Measurements from ENCODE around the gene ATP1A3. TPM values are rescaled to one million over a fixed set of nuclear protein-coding genes. Genes with fewer than 3 reads are reported as not detected.
A peak's percentile ranks its signal among the peaks of the same experiment; 100 is the strongest.

Gene ATP1A3
- total and polyA plus RNA-seq, 2 donors (not counting 1 experiment from before 2014, with no cell fraction given): 1.2 to 3.8 TPM

DNA sequence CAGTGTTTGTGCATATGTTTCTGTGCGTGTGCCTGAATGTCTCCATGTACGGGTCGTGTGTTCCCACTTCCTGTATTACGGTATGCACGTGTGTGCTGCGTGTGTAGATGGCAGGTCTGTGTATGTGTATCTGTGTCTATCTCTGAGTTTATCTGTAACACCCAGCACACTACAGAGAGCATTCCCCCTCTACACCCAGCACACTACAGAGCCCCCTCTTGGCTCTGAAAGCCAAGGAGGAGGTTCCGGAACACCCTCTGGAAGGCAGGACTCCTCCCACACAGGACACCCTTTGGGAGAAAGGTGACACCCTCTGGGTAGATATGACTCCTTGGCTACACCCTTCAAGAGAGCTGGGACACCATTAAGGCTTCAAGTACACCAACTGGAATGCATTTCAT, 63.7 kb downstream of the ATP1A3 start:
- 10% methylated on average over 7 of the region's 7 CpGs for WGBS (ENCODE audit: insufficient coverage)
- ChIA-PET CTCF (interaction anchor here (0.9 to 5.4 kb wide), 12 partner anchors 14 to 137 kb away, joined by 3 to 54 read pairs (median 6); partner anchors contain the start of gene RPS19), POLR2A (interaction anchor here (0.6 to 2.5 kb wide), 6 partner anchors 15 to 57 kb away, joined by 4 to 17 read pairs (median 5); partner anchors contain the start of gene CD79A)
- intact Hi-C loops (cut with micrococcal nuclease): no loop called here
- no peak overlapping the region for H3K27ac ChIP-seq (ENCODE audit: low read length in 2 of 2)
- H3K4me1 ChIP-seq (ENCODE audit: control insufficient read depth in 2 of 2, insufficient read depth in 2 of 2, low read length in 2 of 2): peaks cover 56 to 66% of the 10 kb centered on the region in 2 donors
- H2AFZ ChIP-seq (ENCODE audit: insufficient read depth, low read depth, low read length, poor library complexity, severe bottlenecking): no peak overlapping the region
- Mint-ChIP-seq H3K9me3 (ENCODE audit: insufficient read depth) (no peaks in the 10 kb centered on the region), H3K27me3 (peaks cover 5% of the 10 kb centered on the region), H3K27ac (no peak overlapping the region), H3K4me1 (peaks cover 48% of the 10 kb centered on the region), H3K4me3 (peak overlapping the region; percentile 46)
- H3K79me2 ChIP-seq (ENCODE audit: control insufficient read depth, insufficient read depth, low read length): peaks cover 11% of the 10 kb centered on the region
- no peaks in the 10 kb centered on the region for H3K36me3 ChIP-seq (replicated peaks in 1 of 2; ENCODE audit: control extremely low read depth in 1 of 2, control insufficient read depth in 1 of 2, extremely low read depth in 1 of 2, insufficient read depth in 2 of 2, low read length in 1 of 2)
- ATAC-seq (ENCODE audit: low read depth): no peak
- no peaks in the 10 kb centered on the region for H4K20me1 ChIP-seq (ENCODE audit: control insufficient read depth, insufficient read depth, low read length, poor library complexity, severe bottlenecking)
- H3K4me2 ChIP-seq (replicated peaks; ENCODE audit: low read depth, low read length, poor library complexity, severe bottlenecking): peak overlapping the region; percentile 94
- DNase-seq: no peak
- TF ChIP-seq, protein P1, sequence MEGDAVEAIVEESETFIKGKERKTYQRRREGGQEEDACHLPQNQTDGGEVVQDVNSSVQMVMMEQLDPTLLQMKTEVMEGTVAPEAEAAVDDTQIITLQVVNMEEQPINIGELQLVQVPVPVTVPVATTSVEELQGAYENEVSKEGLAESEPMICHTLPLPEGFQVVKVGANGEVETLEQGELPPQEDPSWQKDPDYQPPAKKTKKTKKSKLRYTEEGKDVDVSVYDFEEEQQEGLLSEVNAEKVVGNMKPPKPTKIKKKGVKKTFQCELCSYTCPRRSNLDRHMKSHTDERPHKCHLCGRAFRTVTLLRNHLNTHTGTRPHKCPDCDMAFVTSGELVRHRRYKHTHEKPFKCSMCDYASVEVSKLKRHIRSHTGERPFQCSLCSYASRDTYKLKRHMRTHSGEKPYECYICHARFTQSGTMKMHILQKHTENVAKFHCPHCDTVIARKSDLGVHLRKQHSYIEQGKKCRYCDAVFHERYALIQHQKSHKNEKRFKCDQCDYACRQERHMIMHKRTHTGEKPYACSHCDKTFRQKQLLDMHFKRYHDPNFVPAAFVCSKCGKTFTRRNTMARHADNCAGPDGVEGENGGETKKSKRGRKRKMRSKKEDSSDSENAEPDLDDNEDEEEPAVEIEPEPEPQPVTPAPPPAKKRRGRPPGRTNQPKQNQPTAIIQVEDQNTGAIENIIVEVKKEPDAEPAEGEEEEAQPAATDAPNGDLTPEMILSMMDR (IDR thresholded peaks at IDR 0.05): no peak
- TF ChIP-seq EZH2 (IDR thresholded peaks at IDR 0.05; ENCODE audit: borderline replicate concordance, insufficient read depth, low read depth, low read length, poor library complexity, severe bottlenecking): no peak
- no peak overlapping the region for H3K4me3 ChIP-seq (ENCODE audit: control extremely low read depth in 1 of 5, extremely low read depth in 1 of 5, insufficient read depth in 1 of 5, low read depth in 2 of 5, low read length in 4 of 5)
- H3K27me3 ChIP-seq (replicated peaks in 1 of 4; ENCODE audit: control extremely low read depth in 1 of 4, control insufficient read depth in 3 of 4, insufficient read depth in 4 of 4, low read length in 3 of 4): peaks cover 0 to 26% (median 5%) of the 10 kb centered on the region in 4 experiments
- no peak overlapping the region for H3K9ac ChIP-seq (ENCODE audit: low read length)
- H3K9me3 ChIP-seq (ENCODE audit: control extremely low read depth in 1 of 3, control insufficient read depth in 2 of 3, insufficient read depth in 1 of 3, low read length in 2 of 3): no peaks in the 10 kb centered on the region

DNA sequence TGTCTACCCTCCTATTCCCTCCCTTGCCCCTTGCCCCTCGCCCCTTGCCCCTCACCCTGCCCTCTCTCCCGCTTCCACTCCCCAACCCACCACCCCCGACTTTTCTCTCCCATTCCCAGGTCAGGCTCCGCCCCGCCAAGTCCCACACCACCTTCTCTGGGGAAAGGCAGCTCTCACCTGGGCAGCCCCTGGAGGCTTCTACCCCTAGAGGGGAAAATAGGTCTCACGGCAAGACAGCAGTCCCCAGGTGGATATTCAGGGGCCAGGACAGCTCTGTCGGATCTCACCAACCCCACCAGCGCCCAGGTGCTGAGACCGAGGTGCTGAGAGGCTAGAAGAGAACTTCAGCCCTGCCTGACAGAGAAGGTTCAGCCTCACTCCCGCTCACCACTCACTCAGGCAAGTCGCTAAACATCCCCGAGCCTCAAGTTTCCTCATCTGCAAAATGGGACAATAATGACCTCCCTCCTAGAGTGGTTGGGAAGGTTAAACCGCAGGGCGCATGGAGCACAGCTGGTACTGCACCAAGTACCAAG, 64.4 kb downstream of the ATP1A3 start:
- H3K4me1 Mint-ChIP-seq: peaks cover 40% of the 10 kb centered on the region
- H3K4me3 Mint-ChIP-seq: peak overlapping the region; percentile 46
- H3K4me1 ChIP-seq (ENCODE audit: control insufficient read depth in 2 of 2, insufficient read depth in 2 of 2, low read length in 2 of 2): peaks cover 53 to 62% of the 10 kb centered on the region in 2 donors
- H2AFZ ChIP-seq (ENCODE audit: insufficient read depth, low read depth, low read length, poor library complexity, severe bottlenecking): peak overlapping the region; percentile 83
- H3K4me2 ChIP-seq (replicated peaks; ENCODE audit: low read depth, low read length, poor library complexity, severe bottlenecking): peak overlapping the region; percentile 94
- no peaks in the 10 kb centered on the region for H4K20me1 ChIP-seq (ENCODE audit: control insufficient read depth, insufficient read depth, low read length, poor library complexity, severe bottlenecking)
- intact Hi-C loops (cut with micrococcal nuclease): loop anchor here (2.0 kb wide), 2 partner anchors 15 kb away; no protein-coding TSS in a partner anchor
- no peak overlapping the region for H3K4me3 ChIP-seq (ENCODE audit: control extremely low read depth in 1 of 5, extremely low read depth in 1 of 5, insufficient read depth in 1 of 5, low read depth in 2 of 5, low read length in 4 of 5)
- H3K9ac ChIP-seq (ENCODE audit: low read length): peak overlapping the region; percentile 73
- 24% methylated on average over 10 of the region's 14 CpGs for WGBS (ENCODE audit: insufficient coverage)
- peaks cover 4% of the 10 kb centered on the region for H3K79me2 ChIP-seq (ENCODE audit: control insufficient read depth, insufficient read depth, low read length)
- peaks cover 5% of the 10 kb centered on the region for H3K27me3 Mint-ChIP-seq
- no peak for TF ChIP-seq EZH2 (IDR thresholded peaks at IDR 0.05; ENCODE audit: borderline replicate concordance, insufficient read depth, low read depth, low read length, poor library complexity, severe bottlenecking)
- TF ChIP-seq, protein P1 (IDR thresholded peaks at IDR 0.05): no peak
- no peak overlapping the region for H3K27ac ChIP-seq (ENCODE audit: low read length in 2 of 2)
- ChIA-PET POLR2A (interaction anchor here (0.8 to 2.5 kb wide), 4 partner anchors 12 to 56 kb away, joined by 4 to 17 read pairs (median 5); partner anchors contain the start of gene CD79A), CTCF (interaction anchor here (0.9 to 4.4 kb wide), 11 partner anchors 12 to 136 kb away, joined by 3 to 28 read pairs (median 4); no protein-coding TSS in a partner anchor)
- ATAC-seq (ENCODE audit: low read depth) (no peak), DNase-seq (no peak)
- no peaks in the 10 kb centered on the region for H3K36me3 ChIP-seq (replicated peaks in 1 of 2; ENCODE audit: control extremely low read depth in 1 of 2, control insufficient read depth in 1 of 2, extremely low read depth in 1 of 2, insufficient read depth in 2 of 2, low read length in 1 of 2)
- H3K9me3 ChIP-seq (ENCODE audit: control extremely low read depth in 1 of 3, control insufficient read depth in 2 of 3, insufficient read depth in 1 of 3, low read length in 2 of 3): no peaks in the 10 kb centered on the region
- no peaks in the 10 kb centered on the region for H3K9me3 Mint-ChIP-seq (ENCODE audit: insufficient read depth)
- H3K27me3 ChIP-seq (replicated peaks in 1 of 4; ENCODE audit: control extremely low read depth in 1 of 4, control insufficient read depth in 3 of 4, insufficient read depth in 4 of 4, low read length in 3 of 4): peaks cover 0 to 32% (median 6%) of the 10 kb centered on the region in 4 experiments
- peak overlapping the region; percentile 87 for H3K27ac Mint-ChIP-seq

Measured in B cell (primary cell).